Measurements from ENCODE around the gene ULK2. TPM values are rescaled to one million over a fixed set of nuclear protein-coding genes. Genes with fewer than 3 reads are reported as not detected.
A peak's percentile ranks its signal among the peaks of the same experiment; 100 is the strongest.
"Not testable (repeated sequence)": the region's sequence is repeated elsewhere in the genome, so short reads cannot be mapped to it uniquely, and the experiment has no call there.

ULK2 gene
- polyA plus RNA-seq, result 1.8 TPM

DNA sequence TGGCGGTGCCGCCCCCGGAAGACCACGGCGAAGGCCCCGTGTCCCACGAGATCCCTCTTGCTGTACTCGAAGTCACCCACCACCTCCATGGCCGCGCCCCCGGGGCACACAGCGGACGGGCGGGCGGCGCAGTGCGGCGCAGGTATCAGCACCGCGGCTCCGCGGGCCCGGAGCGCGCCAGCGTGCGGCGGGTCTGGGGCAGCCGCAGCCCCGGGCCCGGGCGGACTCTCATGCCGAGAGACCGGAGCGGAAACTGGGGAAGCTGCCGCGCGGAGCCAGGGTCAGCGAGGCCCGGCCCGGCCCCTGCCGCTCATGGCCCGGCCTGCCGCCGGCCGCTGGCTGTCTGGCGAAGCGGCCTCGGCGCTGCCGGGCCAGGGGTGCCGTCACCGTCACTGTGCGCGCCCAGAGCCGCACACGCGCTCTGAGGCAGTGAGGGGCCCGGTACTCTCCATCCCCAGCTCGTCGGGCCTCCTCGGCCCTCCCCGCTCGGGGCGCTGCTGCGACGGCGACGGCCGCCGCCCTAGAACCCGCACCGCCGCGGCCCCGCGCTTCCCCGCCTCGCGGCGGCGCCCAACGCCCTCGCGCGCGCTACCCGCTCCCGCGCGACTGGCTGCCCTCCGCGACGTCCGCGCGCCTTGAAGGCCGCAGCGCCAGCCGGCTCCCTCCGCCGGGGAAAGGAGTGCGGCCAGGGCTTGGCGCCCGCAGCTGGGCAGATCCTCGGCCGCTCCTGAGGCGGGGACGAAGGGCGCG, at the start of gene ULK2:
TSS of gene ULK2 (minus strand) at position 608 of the 750 bp plus-strand sequence. CDS start at position 89, 519 bp downstream.
- H3K4me1 Mint-ChIP-seq, result peaks cover 0 to 5% (median 0%) of the 10 kb centered on the region in 3 donors
- no peak within 1 kb of the TSS for H3K27ac Mint-ChIP-seq
- H3K4me3 Mint-ChIP-seq, result peak within 1 kb of the TSS; percentile 76 to 92 (median 85)
- H3K9me3 Mint-ChIP-seq, result no peaks in the 10 kb centered on the region
- H3K36me3 Mint-ChIP-seq, result peaks cover 3% of the 10 kb centered on the region
- no peaks in the 10 kb centered on the region for H3K27me3 Mint-ChIP-seq

DNA sequence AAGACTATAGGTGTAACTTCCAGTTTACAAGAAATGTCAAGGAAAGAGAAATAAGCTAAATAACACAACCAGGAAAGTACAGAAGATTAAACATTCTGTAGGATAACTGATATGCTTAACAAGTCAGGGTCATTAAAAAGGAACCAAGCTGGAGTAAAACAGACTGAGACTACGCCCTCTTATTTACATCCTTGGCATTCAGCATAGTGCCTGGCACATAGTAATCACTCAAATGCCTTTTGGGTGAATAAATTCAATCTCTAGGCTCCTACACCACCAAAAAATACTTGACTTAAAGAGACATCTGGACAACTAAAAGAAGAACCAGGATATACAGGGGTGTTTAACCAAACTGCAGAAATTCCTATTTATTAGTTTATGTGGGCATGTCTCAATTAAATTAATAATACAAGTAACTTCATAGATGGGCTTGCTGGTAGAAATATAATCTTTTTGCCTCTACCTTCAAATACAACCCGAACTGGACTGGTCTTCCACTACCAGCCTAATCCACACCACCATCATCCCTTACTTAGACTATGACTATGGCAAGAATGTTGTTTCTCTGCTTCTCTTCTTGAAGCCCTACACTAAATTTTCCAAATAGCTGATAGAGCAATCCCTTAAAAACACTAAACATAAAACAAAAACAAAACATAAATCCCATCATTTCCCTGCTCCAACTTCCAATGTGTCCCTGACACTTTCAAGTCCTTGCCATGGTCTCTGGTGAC, 47.7 kb upstream of the ULK2 start:
- H3K9me3 Mint-ChIP-seq, result no peaks in the 10 kb centered on the region
- peak overlapping the region in 1 of 3 donors; percentile 67 for H3K27ac Mint-ChIP-seq
- H3K27me3 Mint-ChIP-seq, result no peaks in the 10 kb centered on the region
- no peak overlapping the region for H3K4me3 Mint-ChIP-seq
- peaks cover 0 to 4% (median 0%) of the 10 kb centered on the region in 3 donors for H3K4me1 Mint-ChIP-seq
- H3K36me3 Mint-ChIP-seq, result peaks cover 8% of the 10 kb centered on the region

DNA sequence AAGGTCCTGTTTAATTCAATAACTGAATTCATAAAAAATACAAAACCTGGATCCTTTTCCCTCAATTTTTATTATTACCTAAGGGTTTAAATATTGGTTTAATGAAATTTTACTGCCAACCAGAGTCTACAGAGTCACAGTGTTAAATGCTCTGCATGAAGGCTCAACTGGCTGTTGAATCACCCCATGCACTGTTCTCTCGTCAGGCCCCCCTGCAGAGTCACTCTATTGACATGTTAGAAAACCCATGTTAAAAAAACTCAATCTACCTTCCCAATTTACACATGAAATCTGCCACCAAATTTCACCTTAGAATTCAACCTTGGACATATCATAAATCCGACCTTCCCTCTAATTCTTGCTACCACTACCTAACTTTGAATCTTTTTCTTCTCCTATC, 43.3 kb upstream of the ULK2 start:
- no peaks in the 10 kb centered on the region for H3K27me3 Mint-ChIP-seq
- no peaks in the 10 kb centered on the region for H3K9me3 Mint-ChIP-seq
- H3K36me3 Mint-ChIP-seq, result peaks cover 6% of the 10 kb centered on the region
- H3K4me1 Mint-ChIP-seq, result peaks cover 0 to 4% (median 0%) of the 10 kb centered on the region in 3 donors
- peak overlapping the region in 2 of 3 donors; percentile 39 to 48 for H3K27ac Mint-ChIP-seq
- H3K4me3 Mint-ChIP-seq, result no peak overlapping the region

DNA sequence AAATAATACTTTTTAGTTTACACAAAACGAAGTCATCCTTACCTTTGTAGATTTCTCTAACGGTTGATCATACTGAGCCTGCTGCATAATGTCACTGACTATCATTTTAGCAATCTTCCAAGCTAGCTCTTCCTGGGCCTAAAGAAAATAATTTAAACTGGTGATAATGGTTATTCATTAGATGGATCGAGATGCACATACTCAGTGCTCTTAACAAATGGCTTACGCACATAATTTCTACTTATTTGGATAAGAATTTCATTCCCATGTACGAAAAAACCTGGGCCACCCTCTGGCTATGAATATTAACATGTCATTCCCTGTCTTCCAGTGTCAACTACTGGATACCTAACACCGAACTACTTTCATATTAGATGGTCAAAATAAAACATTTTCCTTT, 41.4 kb upstream of the ULK2 start:
- Mint-ChIP-seq H3K4me1 (peaks cover 0 to 1% (median 0%) of the 10 kb centered on the region in 3 donors), H3K27me3 (no peaks in the 10 kb centered on the region), H3K4me3 (no peak overlapping the region), H3K9me3 (no peaks in the 10 kb centered on the region), H3K27ac (no peak overlapping the region), H3K36me3 (peaks cover 6% of the 10 kb centered on the region)

DNA sequence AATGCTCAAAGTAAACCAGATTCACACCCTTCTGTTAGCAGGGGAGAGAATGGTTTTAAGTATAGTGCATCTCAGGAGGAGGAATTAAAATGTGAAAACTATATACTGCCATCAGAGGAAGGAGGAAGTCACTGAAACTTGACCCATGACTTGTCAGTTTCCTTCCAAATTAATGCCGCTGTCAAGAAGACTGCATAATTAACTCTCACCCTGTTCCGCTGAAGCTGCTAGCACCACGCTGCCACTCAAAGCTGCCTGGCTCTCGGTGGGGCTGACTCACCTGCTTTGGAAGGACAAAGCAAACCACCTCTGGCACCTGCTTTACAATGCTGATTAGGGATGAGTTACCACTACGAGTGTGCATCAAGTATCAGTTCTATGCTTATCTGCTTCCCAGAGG, 37.8 kb upstream of the ULK2 start:
- H3K9me3 Mint-ChIP-seq, result no peaks in the 10 kb centered on the region
- H3K36me3 Mint-ChIP-seq, result peaks cover 6% of the 10 kb centered on the region
- no peaks in the 10 kb centered on the region for H3K4me1 Mint-ChIP-seq
- no peak overlapping the region for H3K4me3 Mint-ChIP-seq
- H3K27ac Mint-ChIP-seq, result no peak overlapping the region
- H3K27me3 Mint-ChIP-seq, result no peaks in the 10 kb centered on the region

DNA sequence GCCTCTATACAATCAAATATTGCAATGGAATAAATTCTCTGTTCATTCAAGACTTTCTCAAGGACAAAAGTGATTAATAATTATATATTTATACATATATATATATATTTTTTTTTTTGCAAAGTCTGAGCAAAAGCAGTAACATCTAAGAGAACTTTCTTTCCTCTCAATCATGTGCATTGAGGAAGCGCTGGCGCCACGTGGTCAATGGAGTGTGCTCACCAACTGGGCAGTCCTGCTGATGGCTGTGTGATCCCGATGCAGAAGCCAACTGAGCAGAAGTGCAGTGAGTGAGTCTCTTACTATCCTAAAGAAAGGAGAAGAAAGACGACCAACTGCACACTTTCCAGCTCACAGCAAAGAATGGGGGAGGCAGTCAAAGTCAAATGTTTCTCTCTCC, 37.2 kb upstream of the ULK2 start:
- Mint-ChIP-seq H3K9me3 (no peaks in the 10 kb centered on the region), H3K36me3 (peaks cover 9% of the 10 kb centered on the region)

DNA sequence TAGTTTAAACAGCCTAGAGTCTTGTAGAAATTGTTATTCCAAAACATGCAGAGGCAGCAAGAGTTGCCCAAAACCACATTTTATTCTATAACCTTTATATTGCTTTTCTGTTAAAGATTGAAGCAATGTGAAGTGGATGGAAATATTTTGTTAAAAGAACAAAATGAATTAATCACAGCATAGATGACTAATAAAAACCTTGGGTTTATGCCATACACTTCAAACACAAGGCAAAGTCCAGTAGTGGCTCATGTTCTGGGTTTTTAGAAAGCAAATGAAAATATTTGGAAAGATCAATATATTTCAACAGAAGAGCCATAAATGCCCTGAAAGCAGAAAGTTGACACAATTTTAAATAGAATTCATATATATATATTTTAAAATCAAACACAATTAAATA, 36.7 kb upstream of the ULK2 start:
- Mint-ChIP-seq H3K9me3 (no peaks in the 10 kb centered on the region), H3K4me1 (no peaks in the 10 kb centered on the region), H3K36me3 (peaks cover 9% of the 10 kb centered on the region), H3K4me3 (no peak overlapping the region), H3K27me3 (no peaks in the 10 kb centered on the region), H3K27ac (no peak overlapping the region)

More for the DNA sequence above, 37.2 kb upstream of the ULK2 start:
- H3K4me1 Mint-ChIP-seq, result no peaks in the 10 kb centered on the region
- H3K27ac Mint-ChIP-seq, result no peak overlapping the region
- H3K4me3 Mint-ChIP-seq, result no peak overlapping the region
- no peaks in the 10 kb centered on the region for H3K27me3 Mint-ChIP-seq

DNA sequence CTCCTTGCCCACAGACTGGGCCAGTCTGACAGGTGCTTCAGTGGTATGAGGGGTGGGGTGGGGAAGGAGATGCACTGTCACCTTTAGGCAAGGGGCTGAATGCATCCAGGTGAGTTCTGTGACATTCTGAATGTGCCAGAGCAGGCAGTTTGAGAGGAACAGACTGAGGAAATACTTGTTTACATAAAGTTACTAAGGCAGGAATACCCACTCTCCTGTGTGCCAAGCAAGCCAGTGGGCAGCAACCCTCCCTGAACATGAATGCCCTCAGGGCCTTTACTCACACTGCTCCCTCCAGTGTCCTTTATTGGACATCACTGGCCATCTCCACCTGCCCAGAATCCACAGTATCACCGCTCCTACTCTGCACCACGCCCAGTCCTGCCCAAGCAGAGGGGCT, 33.1 kb upstream of the ULK2 start:
- H3K4me3 Mint-ChIP-seq, result no peak overlapping the region
- H3K9me3 Mint-ChIP-seq, result no peaks in the 10 kb centered on the region
- H3K27ac Mint-ChIP-seq, result peak overlapping the region in 2 of 3 donors; percentile 68 to 71
- peaks cover 9% of the 10 kb centered on the region for H3K36me3 Mint-ChIP-seq
- H3K27me3 Mint-ChIP-seq, result no peaks in the 10 kb centered on the region
- H3K4me1 Mint-ChIP-seq, result peaks cover 0 to 2% (median 0%) of the 10 kb centered on the region in 3 donors

DNA sequence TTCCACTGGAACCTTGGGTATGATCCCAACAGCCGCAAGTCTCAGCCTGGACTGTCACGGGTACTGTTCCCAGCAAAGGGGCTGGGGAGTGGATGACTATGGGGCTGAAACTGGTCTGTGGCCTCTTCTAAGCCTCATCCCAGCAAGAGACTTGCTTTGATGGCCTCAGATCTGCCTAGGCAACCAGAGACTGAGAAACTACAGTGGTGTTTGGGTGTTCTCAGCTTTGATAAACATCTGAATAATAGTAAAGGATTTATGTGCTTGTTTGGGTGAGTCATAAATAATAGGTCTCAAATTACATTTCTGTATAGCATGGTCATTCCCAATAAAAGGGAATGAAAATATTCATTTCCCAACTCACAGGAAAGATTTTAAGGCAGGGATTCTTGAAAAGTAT, 30.2 kb upstream of the ULK2 start:
- Mint-ChIP-seq H3K4me3 (no peak overlapping the region), H3K4me1 (peaks cover 0 to 3% (median 0%) of the 10 kb centered on the region in 3 donors), H3K27me3 (no peaks in the 10 kb centered on the region), H3K36me3 (peaks cover 6% of the 10 kb centered on the region), H3K9me3 (no peaks in the 10 kb centered on the region), H3K27ac (no peak overlapping the region)

DNA sequence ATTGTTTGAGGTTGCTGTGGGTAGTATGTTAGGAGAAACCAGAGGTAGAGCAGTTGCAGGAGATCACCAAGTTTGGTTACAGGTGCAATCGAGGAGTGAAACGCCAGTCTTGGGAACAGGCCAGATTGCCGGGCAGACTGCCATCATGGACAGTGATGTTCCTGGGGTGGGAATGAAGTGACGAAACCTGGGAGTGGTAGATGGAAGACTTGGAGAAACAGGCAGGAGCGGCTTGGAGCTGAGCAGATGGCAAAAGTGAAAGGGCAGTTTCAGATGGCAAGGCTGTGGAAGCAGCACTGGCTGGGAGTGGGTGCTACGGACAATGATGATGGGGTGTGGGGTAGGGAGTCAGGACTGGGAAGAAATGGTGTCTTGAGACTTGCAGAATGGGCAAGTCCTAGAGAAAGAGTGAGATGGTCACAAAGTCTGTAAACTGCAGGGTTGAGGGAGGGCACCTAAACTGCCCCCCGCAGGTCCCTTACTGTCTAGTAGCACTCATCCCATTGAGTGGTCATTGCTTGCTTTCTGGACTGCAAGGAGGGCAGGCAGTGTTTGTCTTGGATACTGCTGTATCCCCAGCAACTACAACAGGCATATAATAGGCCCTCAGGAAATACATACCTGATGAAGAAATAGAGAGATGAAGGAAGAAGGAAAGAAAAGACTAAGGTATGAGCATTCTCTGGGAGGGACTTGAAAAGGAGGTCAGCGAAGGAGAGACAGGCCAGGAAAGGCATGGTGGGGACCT, 29.5 kb upstream of the ULK2 start:
- Mint-ChIP-seq H3K27ac (no peak overlapping the region), H3K27me3 (no peaks in the 10 kb centered on the region), H3K4me1 (peaks cover 0 to 3% (median 0%) of the 10 kb centered on the region in 3 donors), H3K36me3 (peaks cover 6% of the 10 kb centered on the region), H3K9me3 (no peaks in the 10 kb centered on the region), H3K4me3 (no peak overlapping the region)

DNA sequence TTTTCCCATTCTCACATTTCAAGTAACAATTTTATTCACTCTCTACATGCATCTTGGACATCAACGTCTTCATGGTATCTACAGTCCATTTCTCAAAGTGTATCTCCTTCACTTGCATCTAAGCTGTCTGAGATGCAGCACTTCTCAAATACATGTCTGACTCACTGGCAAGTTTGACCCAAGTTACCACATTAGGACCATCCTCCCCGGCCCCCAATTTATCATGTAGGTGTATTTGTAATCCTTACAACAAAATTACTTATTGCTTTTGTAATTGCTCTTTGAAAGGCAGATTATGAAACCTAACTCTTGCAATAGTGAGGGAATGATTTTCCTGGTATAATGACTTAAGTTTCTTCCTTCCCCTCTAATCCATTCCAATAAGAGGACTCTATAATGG, 28.9 kb upstream of the ULK2 start:
- Mint-ChIP-seq H3K27ac (no peak overlapping the region), H3K27me3 (no peaks in the 10 kb centered on the region), H3K36me3 (peaks cover 6% of the 10 kb centered on the region), H3K4me1 (peaks cover 0 to 3% (median 0%) of the 10 kb centered on the region in 3 donors), H3K4me3 (no peak overlapping the region), H3K9me3 (no peaks in the 10 kb centered on the region)

DNA sequence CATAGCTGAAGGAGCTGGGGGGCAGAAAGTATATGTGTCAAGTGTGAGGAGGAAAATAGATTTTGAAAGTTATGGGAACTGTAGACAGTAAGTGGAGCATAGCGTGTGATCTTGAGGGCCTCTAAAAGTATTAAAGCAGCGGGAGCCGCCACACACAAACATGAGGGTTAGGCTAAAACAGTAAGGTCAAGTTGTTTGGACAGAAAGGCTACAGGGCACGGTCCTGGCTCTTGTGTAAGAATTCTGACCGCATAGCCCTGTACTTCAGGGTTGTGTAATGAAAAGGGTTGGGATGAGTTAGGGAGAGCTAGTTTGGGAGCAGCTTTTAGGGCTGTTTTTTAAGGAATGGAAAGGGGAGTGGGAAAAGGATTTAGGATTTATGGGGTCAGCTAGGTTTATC, 22.8 kb upstream of the ULK2 start:
- H3K27ac Mint-ChIP-seq, H3K4me3 Mint-ChIP-seq, H3K9me3 Mint-ChIP-seq, H3K4me1 Mint-ChIP-seq, H3K27me3 Mint-ChIP-seq, H3K36me3 Mint-ChIP-seq: not testable (repeated sequence)

DNA sequence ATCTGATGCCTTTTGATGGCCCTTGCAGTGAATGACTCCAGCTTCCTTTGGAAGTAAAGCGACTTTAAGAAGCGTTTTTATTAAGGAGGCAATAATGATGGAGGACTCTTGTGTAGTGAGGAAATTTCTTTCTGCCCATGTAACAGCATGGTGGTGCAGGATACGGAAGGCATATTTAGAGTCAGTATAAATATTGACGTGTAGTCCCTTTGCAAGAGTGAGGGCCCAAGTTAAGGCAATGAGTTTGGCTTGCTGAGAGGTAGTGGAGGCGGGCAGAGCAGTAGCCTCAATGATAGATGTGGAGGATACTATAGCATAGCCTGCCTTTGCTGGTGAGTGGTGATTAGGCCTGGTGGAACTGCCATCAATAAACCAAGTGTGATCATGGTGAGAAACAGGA, 22.3 kb upstream of the ULK2 start:
- H3K4me3 Mint-ChIP-seq, H3K27ac Mint-ChIP-seq, H3K27me3 Mint-ChIP-seq, H3K9me3 Mint-ChIP-seq, H3K4me1 Mint-ChIP-seq, H3K36me3 Mint-ChIP-seq: not testable (repeated sequence)

DNA sequence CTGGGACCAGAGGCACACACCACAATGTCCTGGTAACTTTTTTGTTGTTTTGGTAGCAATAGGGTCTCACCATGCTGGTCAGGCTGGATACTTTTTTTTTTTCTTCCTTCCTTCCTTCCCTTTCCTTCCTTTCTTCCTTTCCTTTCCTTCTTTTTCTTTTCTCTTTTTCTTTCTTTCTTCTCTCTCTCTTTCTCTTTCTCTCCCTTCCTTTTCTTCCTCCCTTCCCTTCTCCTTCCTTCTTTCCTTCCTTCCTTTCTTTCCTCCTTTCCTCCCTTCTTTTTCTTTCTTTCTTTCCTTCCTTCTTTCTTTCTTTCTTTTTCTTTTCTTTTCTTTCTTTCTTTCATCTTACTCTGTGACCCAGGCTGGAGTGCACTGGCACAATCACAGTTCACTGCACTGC, 18.4 kb upstream of the ULK2 start:
- no peaks in the 10 kb centered on the region for H3K27me3 Mint-ChIP-seq
- H3K27ac Mint-ChIP-seq, result no peak overlapping the region
- H3K4me1 Mint-ChIP-seq, result no peaks in the 10 kb centered on the region
- no peaks in the 10 kb centered on the region for H3K9me3 Mint-ChIP-seq
- H3K36me3 Mint-ChIP-seq, result no peaks in the 10 kb centered on the region
- H3K4me3 Mint-ChIP-seq, result no peak overlapping the region

DNA sequence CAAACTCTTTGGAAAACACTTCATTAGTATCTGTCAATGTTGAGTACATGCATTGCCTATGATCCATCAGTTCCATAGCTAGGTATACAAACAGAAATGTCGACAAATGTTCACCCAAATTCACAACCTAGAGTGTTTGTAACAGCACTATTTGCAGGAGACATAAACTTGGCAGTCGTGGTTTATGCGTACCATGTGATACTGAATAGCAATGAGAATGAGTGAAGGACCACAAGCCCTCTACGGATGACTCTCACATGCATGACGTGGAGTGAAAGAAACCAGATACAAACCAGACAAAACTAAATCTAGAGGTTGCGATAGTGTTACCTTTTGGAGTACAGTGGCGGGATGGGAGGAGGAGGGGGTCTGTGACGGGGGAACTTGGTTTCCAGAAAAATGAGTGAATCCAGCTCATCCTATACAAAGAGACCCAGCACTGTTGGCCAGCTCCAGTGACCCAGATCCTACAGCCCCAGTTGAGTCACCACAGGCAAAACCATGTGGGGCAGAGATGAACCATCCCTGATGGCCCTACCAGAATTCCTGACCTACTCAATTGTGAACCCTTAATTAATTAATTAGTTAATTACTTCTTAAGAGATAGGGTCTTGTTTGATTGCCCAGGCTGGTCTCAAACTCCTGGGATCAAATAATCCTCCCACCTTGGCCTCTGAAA, 15.9 kb upstream of the ULK2 start:
- no peaks in the 10 kb centered on the region for H3K9me3 Mint-ChIP-seq
- H3K27ac Mint-ChIP-seq, result no peak overlapping the region
- H3K4me1 Mint-ChIP-seq, result no peaks in the 10 kb centered on the region
- peaks cover 3% of the 10 kb centered on the region for H3K27me3 Mint-ChIP-seq
- no peak overlapping the region for H3K4me3 Mint-ChIP-seq
- H3K36me3 Mint-ChIP-seq, result no peaks in the 10 kb centered on the region
